Stimulated activated CD4-positive, alpha-beta T cell treated with anti-CD3 and anti-CD28 coated beads, TNF-alpha, amount 100 ng/mL, for 1 hour (primary cell): Measurements from ENCODE around the gene UNC5C.

ENCODE experiments used
- DNase-seq, 3 donors: peaks; one replicate each; pipeline ENCODE4 v3.0.0-alpha.2; 2020; ENCODE audit warnings: low read depth in 3 of 3, low spot score in 1 of 3

The UNC5C gene

GRCh38 chr4:95409127-95409526 is 139.6 kb downstream of the UNC5C start:
- DNase-seq, result no peak

GRCh38 chr4:95402299-95402698 is 146.5 kb downstream of the UNC5C start:
- no peak for DNase-seq

DNA sequence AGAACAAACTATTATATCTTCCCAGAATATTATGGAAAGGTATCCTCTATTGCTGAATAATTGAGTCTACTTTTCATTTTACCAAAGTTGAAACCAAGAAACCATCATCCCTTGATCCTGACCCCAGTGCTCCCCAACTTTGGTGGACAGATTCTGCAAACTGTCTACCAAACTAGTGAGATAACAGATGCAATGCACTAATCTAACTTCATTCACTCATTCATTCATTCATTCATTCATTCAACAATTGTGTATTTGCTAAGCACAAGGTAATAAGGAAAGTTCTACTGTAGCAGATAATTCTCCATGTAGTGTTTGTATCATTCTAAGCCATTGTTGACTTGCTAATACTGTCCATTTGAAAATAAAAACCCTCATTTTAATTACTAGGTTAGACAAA is 150.6 kb downstream of the UNC5C start:
- DNase-seq, result no peak

GRCh38 chr4:95394752-95395306 is 153.9 kb downstream of the UNC5C start:
- no peak for DNase-seq

DNA sequence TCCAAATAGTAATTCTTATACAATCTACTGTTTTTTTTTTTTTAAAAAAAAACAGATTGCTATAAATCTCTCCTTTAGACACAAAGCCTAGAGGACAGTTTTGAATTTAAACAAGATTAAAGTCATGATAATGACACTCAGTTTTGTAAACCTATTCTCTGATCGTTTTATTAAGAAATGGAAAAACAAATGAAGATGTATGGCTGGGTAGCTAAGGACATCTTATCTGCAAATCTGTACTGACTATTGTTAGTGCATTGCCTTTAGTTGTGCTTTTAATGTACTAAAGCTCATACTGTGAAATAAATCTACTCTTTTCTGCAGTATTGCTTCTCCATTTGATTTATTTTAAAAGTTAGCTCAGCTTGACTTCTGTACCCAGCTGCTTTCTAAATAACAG is 155.0 kb downstream of the UNC5C start:
- no peak for DNase-seq

GRCh38 chr4:95388911-95389310 is 159.9 kb downstream of the UNC5C start:
- no peak for DNase-seq

DNA sequence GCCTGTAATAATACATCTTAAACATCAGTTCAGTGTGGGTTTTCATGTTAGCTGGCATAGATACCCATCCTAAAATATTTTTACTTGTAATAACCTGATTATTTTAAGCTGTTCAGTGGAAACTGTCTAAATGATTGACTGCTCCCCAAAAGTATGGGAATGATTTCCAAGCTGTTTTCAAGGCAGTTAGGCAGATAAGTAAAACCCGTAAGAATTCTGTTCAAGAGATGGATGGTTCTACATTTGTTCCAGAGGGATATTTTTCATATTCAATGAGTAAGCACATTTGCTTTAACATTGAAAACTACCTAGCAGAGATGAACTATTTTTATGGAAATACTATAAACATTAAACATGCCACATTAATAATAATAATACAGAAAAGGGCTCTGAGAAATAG is 161.1 kb downstream of the UNC5C start:
- DNase-seq, result no peak

GRCh38 chr4:95386410-95386809 is 162.4 kb downstream of the UNC5C start:
- no peak for DNase-seq

GRCh38 chr4:95381843-95382580 is 166.8 kb downstream of the UNC5C start:
- no peak for DNase-seq

GRCh38 chr4:95379633-95380032 is 169.1 kb downstream of the UNC5C start:
- no peak for DNase-seq

- DNase-seq, result no peak
These were observed 171.3 kb downstream of the UNC5C start for GRCh38 chr4:95377366-95377900.

DNA sequence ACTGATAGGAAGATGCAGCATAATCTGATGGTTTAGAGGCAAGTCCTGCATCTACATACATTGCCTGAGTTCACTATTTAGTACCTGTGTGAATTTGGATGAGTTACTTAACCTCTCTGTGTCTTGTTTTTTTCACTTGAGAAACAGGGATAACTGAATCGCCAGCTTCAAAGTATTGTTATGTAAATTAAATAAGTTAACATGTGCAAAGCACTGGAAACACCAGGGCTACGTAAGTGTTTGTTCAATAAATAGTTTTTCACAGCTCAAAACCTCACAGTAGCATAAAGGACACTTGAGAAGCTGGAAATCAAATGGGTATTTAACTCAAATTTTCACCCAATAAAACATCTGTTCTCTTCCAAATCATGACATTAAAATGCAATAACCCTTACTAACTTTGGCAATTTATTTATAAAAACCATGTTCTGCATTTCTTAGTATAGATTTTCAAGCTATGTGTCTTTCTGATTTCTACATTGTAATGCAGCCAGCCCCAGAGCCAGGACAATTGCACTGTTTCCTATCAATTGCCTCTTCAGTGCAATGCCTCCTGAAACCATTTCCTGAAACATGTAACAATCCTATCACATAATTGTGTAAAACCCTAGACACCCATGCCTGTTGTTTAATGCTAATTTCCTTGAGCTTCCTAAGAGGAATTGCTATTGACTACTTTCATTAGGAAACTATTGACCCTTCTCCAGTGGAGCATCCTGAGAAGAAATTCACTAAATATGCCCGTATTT is 177.1 kb downstream of the UNC5C start:
- DNase-seq, result no peak

- no peak for DNase-seq
These were observed 180.9 kb downstream of the UNC5C start for GRCh38 chr4:95367824-95368223.

- DNase-seq, result no peak
These were observed 184.8 kb downstream of the UNC5C start for GRCh38 chr4:95363966-95364365.

DNA sequence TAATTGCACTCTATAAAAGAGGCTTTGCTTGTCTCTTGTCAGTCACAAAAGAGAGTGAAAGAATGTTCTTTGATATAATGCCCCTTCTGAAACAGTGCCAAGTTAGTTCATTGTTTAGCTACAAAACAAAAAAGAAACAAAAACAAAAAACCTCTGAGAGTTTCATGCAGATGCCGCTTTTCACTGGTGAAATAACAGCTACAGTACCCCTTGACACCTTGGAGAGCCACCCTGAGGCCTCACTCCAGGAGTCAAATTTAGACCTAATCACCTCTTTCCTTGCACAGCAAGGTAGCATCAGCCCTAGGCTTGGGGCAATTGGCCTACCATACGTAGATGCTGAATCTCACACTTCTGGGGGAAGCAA is 185.2 kb downstream of the UNC5C start:
- DNase-seq, result no peak

DNA sequence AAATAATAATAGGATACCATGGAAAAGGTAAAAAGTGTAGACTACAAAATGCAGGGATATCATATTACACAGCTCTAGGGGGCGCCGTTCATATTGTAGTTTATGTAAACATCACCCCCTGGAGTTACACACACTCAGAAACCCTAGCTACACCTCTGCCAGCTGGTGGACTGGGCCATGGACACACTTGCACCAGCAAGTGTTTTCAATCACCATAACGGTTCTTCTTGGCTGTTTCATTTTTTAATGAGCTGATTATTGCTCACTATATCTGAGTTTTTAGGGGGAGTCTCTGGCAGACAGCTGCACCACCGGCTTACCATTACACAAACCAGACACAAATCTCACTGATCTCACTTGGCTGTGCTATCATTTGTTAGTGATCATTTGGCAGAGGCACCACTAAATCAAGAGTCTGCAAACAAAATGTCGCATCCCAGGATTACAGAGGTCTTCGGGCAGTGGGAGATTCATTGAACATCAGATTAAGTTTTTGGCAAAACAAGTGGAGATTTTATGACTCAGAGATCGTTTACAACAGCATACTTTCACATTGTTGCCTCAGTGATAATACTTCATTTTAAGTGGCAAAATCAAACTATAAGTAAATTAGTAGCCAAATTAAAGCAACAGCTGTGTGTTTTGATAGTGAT is 185.7 kb downstream of the UNC5C start:
- DNase-seq, result no peak

DNA sequence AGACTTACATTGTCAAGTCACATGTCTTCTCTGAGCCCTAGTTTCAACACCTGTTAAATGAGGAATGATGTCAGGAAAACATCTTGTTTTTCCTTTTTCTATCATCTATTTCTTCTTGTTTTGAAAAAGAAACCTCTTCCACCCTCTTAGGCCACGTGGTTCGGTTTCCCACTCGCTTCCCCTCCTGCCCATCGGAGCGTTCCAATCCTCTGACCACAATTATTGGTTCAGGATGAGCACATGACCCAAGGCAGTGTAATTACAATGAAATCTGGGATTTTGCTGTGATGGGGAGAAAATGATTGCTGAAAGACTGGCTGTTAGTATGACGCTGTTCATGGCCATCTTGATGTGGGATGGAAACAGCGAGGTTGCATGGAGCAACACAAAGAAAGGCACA is 186.7 kb downstream of the UNC5C start:
- no peak for DNase-seq

DNA sequence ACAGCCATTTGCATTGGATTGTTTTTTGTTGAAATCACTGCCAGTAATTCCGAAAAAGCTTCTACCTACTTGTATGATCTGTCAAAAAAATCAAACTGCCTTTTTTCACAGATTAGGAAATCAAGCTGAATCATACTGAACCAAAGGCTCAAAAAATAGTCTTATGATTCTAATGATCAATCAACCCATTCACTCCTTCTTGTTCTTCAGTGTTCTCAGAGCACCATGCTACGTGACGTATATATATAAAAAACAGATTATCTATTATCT is 187.1 kb downstream of the UNC5C start:
- DNase-seq, result no peak

DNA sequence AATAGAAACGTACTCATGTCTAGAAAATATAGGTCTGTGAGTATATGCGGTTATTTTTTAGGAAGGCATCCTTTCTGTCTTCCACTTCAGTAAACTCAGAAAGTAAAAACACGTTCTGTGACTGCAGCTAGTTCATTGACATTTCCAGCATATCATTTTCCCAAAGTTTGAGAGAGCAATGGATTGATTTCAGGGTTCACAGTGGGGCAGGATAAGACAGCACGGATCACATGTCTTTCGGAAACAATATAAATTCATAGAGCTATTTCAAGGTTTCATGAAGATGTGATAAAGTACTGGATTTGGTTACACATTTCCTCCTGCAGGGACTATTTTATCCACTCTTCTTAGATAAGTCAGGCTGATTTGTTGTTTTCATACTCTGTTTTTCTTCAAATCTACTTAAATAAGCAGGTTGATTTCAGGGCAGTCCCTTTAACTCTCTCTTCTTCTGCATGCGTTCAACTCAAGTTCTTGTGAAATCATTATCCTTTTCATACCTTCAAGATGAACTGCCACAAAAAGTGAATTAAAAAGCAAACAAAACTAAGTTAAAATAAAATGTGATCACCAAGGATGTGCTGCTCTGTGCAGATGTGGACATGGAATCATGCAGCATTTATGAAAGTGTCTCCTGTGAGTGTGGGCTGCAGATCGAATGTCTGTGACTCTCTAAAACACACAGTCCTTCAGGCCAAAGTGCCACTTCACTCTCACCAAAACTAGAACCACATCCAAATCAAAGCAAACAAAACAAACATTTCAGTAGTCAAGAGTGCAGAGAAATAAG is 187.7 kb downstream of the UNC5C start:
- no peak for DNase-seq

DNA sequence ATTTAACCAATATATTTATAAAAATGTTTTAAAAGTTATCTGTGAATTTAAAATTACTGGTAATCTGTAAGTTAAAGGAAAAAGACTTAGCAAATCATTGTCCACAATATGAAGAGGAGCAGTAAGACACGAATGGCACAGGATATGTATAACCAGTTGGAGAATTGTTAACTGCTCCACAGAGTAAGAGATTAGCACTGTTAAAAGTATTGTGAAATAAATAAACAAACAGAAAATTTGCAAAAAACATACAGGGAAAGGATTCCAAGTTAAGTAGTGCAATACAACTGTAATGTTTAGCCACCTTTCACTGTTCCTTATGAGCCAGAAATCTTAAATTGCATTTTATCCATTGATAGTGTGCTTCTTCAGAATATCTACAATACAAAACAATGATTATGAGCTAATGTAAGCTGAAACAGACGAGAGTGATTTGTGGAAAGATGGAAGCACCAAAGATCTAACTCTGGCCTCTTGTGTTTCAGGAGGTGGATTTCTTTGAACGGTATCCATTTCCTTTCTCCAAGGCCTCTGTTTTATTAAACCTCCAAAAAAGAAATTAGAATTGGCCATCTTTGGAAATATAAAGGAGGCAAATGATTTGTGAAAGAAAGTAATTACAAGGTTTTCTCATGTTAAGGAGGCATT is 188.4 kb downstream of the UNC5C start:
- no peak for DNase-seq

- DNase-seq, result no peak
These were observed 190.4 kb downstream of the UNC5C start for GRCh38 chr4:95358421-95358820.
